Ammon's horn (tissue), 1 donor: ENCODE measurements around the gene GEMIN7.

ENCODE experiments used
- DNase-seq: peaks from one replicate; pipeline ENCODE4 v3.0.0-alpha.2; 2016; ENCODE audit warnings: low spot score

The GEMIN7 gene

GRCh38 chr19:45090034-45090433 lies 11.0 kb downstream of the GEMIN7 start:
- no peak for DNase-seq

GRCh38 chr19:45090606-45091005 lies 11.5 kb downstream of the GEMIN7 start:
- no peak for DNase-seq

- peak; percentile 100 for DNase-seq
Measured at GRCh38 chr19:45091031-45091923, 12.2 kb downstream of the GEMIN7 start.

GRCh38 chr19:45092747-45093678 lies 14.0 kb downstream of the GEMIN7 start, which contains the start of gene PPP1R37:
Gene PPP1R37, plus strand, starts transcription at chr19:45093179. Its CDS starts 147 bp downstream, at chr19:45093326.
- DNase-seq = peak; percentile 95

- no peak for DNase-seq
Measured at GRCh38 chr19:45094137-45094536, 15.1 kb downstream of the GEMIN7 start.

- no peak for DNase-seq
Measured at GRCh38 chr19:45094707-45095106, 15.6 kb downstream of the GEMIN7 start.

- no peak for DNase-seq
Measured at GRCh38 chr19:45095496-45096413, 16.7 kb downstream of the GEMIN7 start.

GRCh38 chr19:45096700-45097099 lies 17.6 kb downstream of the GEMIN7 start:
- no peak for DNase-seq

- no peak for DNase-seq
Measured at GRCh38 chr19:45097450-45097775, 18.4 kb downstream of the GEMIN7 start.

- peak; percentile 71 for DNase-seq
Measured at GRCh38 chr19:45097776-45098520, 18.9 kb downstream of the GEMIN7 start.

- peak; percentile 93 for DNase-seq
Measured at GRCh38 chr19:45098521-45099466, 19.7 kb downstream of the GEMIN7 start.

- DNase-seq = peak; percentile 43
Measured at GRCh38 chr19:45099467-45100191, 20.6 kb downstream of the GEMIN7 start.

GRCh38 chr19:45100201-45100600 lies 21.1 kb downstream of the GEMIN7 start:
- DNase-seq = no peak

GRCh38 chr19:45100846-45101252 lies 21.8 kb downstream of the GEMIN7 start:
- DNase-seq = no peak

GRCh38 chr19:45101806-45102205 lies 22.7 kb downstream of the GEMIN7 start:
- DNase-seq = no peak

- DNase-seq = no peak
Measured at GRCh38 chr19:45102481-45102880, 23.4 kb downstream of the GEMIN7 start.

- peak; percentile 57 for DNase-seq
Measured at GRCh38 chr19:45103156-45103507, 24.1 kb downstream of the GEMIN7 start.

GRCh38 chr19:45103508-45104319 lies 24.7 kb downstream of the GEMIN7 start:
- DNase-seq = no peak
